GM12892 (cell line): Measurements from ENCODE around the gene TEAD1.

Experiments used
- POLR2A ChIP-seq: IDR thresholded peaks from 2 replicates; pipeline ENCODE4 v1.6.1; 2011; ENCODE audit warnings: low read depth, low read length, control low read depth
- POLR2AphosphoS5 ChIP-seq: IDR thresholded peaks from 2 replicates; pipeline ENCODE4 v1.6.1; 2011; ENCODE audit warnings: low read depth, low read length, control low read depth
- TAF1 ChIP-seq: IDR thresholded peaks from 2 replicates; pipeline ENCODE4 v1.6.1; 2011; ENCODE audit warnings: low read depth, mild to moderate bottlenecking, control low read depth, low read length, borderline replicate concordance

DNA sequence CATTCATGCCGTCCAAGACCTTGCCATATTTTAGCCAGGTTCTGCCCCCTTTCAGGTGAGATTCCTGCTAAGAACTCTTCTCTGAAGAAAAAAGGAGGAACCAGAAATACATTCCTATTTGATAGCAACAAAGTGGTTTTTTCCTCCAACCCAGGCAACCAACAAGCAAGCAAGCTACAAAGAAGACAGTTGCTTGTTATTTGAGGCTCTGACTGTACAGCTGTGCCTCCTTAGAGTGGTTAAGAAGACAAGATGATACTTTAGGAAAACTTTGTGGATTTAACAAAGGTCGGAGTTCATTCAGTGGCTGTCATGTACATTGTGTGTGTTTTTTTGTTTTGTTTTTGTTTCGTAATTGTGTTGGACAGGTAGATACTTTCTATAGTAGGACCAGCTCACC lies 21.7 kb downstream of the TEAD1 start:
- TF ChIP-seq POLR2A (no peak), POLR2AphosphoS5 (no peak), TAF1 (no peak)
